Endothelial cell (in vitro differentiated cells): ENCODE results near the gene GPR137B. TPM values are rescaled to one million over a fixed set of nuclear protein-coding genes. Genes with fewer than 3 reads are reported as not detected.

Experiments used
- DNase-seq: peaks from one replicate; pipeline ENCODE4 v3.0.0; 2021; ENCODE audit warnings: low spot score
- H3K27ac Mint-ChIP-seq: one replicate; pipeline ENCODE4 v1.8.0; 2021; ENCODE audit warnings: mixed read lengths, inconsistent platforms; ENCODE audit not compliant: unreplicated experiment
- H3K27me3 Mint-ChIP-seq: one replicate; pipeline ENCODE4 v1.8.0; 2021; ENCODE audit warnings: mild to moderate bottlenecking, moderate library complexity, mixed read lengths, inconsistent platforms; ENCODE audit not compliant: unreplicated experiment
- H3K36me3 Mint-ChIP-seq: one replicate; pipeline ENCODE4 v1.8.0; 2021; ENCODE audit warnings: mild to moderate bottlenecking, low read depth, mixed read lengths, inconsistent platforms; ENCODE audit not compliant: unreplicated experiment
- H3K4me1 Mint-ChIP-seq: one replicate; pipeline ENCODE4 v1.8.0; 2021; ENCODE audit warnings: mild to moderate bottlenecking, mixed read lengths, inconsistent platforms; ENCODE audit not compliant: unreplicated experiment
- H3K4me3 Mint-ChIP-seq: one replicate; pipeline ENCODE4 v1.8.0; 2021; ENCODE audit warnings: mild to moderate bottlenecking, mixed read lengths, inconsistent platforms; ENCODE audit not compliant: unreplicated experiment
- H3K9me3 Mint-ChIP-seq: one replicate; pipeline ENCODE4 v1.8.0; 2021; ENCODE audit warnings: mixed read lengths, inconsistent platforms; ENCODE audit not compliant: unreplicated experiment
- total RNA-seq: library from RNA; stranded (reverse); fragmentation: NEBNext Ultra II Directional; extraction: Animal tissue kit (Norgen Biotek cat#: 25700); gene quantifications from one replicate; pipeline ENCODE4 v1.2.1, GENCODE V29; 2021; ENCODE audit not compliant: unreplicated experiment
- TF ChIP-seq, protein P1 (sequence below): fragments of 200-600 bp; sonication (generic); IDR thresholded peaks from one replicate; pipeline ENCODE4 v1.5.0; 2021; ENCODE audit warnings: antibody characterized with exemption; ENCODE audit not compliant: unreplicated experiment

The GPR137B gene
- total RNA-seq, 1 donor from 2014 or later, result 18.2 TPM

GRCh38 chr1:236098267-236098666 lies 44.1 kb upstream of the GPR137B start:
- Mint-ChIP-seq H3K36me3 (peaks cover 16% of the 10 kb centered on the region), H3K9me3 (peaks cover 6% of the 10 kb centered on the region), H3K4me3 (no peak overlapping the region), H3K4me1 (peaks cover 2% of the 10 kb centered on the region), H3K27ac (no peak overlapping the region), H3K27me3 (peaks cover 12% of the 10 kb centered on the region)
- TF ChIP-seq, protein P1, sequence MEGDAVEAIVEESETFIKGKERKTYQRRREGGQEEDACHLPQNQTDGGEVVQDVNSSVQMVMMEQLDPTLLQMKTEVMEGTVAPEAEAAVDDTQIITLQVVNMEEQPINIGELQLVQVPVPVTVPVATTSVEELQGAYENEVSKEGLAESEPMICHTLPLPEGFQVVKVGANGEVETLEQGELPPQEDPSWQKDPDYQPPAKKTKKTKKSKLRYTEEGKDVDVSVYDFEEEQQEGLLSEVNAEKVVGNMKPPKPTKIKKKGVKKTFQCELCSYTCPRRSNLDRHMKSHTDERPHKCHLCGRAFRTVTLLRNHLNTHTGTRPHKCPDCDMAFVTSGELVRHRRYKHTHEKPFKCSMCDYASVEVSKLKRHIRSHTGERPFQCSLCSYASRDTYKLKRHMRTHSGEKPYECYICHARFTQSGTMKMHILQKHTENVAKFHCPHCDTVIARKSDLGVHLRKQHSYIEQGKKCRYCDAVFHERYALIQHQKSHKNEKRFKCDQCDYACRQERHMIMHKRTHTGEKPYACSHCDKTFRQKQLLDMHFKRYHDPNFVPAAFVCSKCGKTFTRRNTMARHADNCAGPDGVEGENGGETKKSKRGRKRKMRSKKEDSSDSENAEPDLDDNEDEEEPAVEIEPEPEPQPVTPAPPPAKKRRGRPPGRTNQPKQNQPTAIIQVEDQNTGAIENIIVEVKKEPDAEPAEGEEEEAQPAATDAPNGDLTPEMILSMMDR, result no peak
- DNase-seq, result no peak

- Mint-ChIP-seq H3K9me3 (peaks cover 6% of the 10 kb centered on the region), H3K27me3 (peaks cover 12% of the 10 kb centered on the region), H3K4me3 (no peak overlapping the region), H3K27ac (no peak overlapping the region), H3K4me1 (peaks cover 7% of the 10 kb centered on the region), H3K36me3 (peaks cover 16% of the 10 kb centered on the region)
- TF ChIP-seq, protein P1, result no peak
- DNase-seq, result no peak
Measured at GRCh38 chr1:236099355-236099974, 42.9 kb upstream of the GPR137B start.

DNA sequence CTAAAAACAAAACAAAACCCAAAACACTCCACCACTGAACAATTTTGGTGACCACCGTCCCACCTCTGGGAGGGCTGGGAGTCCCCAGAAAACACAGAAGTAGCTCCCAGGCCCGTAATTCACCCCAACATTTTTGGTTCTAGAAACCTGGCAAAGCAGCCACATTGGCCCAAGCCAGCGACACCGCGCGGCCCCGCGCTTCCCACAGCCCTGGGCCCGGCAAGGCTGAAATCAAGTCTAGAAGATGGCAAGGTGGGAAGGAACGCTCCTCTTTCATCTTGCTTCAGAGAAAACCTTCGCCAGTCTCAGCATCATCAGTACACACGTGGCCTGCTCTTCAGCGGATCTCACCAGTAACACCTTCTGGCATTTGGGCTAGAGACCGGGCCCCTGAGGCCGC lies 41.5 kb upstream of the GPR137B start:
- no peak for DNase-seq
- peaks cover 12% of the 10 kb centered on the region for H3K36me3 Mint-ChIP-seq
- H3K9me3 Mint-ChIP-seq, result peaks cover 6% of the 10 kb centered on the region

GRCh38 chr1:236101233-236102200 lies 40.8 kb upstream of the GPR137B start:
- no peak for DNase-seq
- Mint-ChIP-seq H3K9me3 (peaks cover 4% of the 10 kb centered on the region), H3K27me3 (peaks cover 11% of the 10 kb centered on the region), H3K36me3 (peaks cover 8% of the 10 kb centered on the region), H3K27ac (no peak overlapping the region), H3K4me1 (peaks cover 11% of the 10 kb centered on the region), H3K4me3 (no peak overlapping the region)
- TF ChIP-seq, protein P1, result no peak

More for the DNA sequence above, 41.5 kb upstream of the GPR137B start:
- TF ChIP-seq, protein P1, result no peak
- peaks cover 11% of the 10 kb centered on the region for H3K4me1 Mint-ChIP-seq
- no peak overlapping the region for H3K27ac Mint-ChIP-seq
- H3K4me3 Mint-ChIP-seq, result no peak overlapping the region
- H3K27me3 Mint-ChIP-seq, result peaks cover 12% of the 10 kb centered on the region
